Cardiac muscle cell (in vitro differentiated cells and primary cell): ENCODE data around the gene TTC12. TPM values are rescaled to one million over a fixed set of nuclear protein-coding genes. Genes with fewer than 3 reads are reported as not detected.
A peak's percentile ranks its signal among the peaks of the same experiment; 100 is the strongest.

Experiments
- DNase-seq, 2 donors: peaks; one replicate each; pipeline versions ENCODE4 v3.0.0 to v3.0.0-alpha.2; 2010 to 2017; ENCODE audit warnings: low read depth in 1 of 2, low spot score in 1 of 2
- H3K27ac ChIP-seq: fragments of 200-600 bp; sonication (generic); 2 replicates; pipeline ENCODE4 v1.5.1; 2016
- H3K27me3 ChIP-seq: fragments of 200-600 bp; sonication (generic); 2 replicates; pipeline ENCODE4 v1.6.0; 2016; ENCODE audit warnings: control low read depth
- H3K36me3 ChIP-seq: fragments of 200-600 bp; sonication (generic); 2 replicates; pipeline ENCODE4 v1.5.1; 2016; ENCODE audit warnings: control low read depth
- H3K4me1 ChIP-seq: fragments of 200-600 bp; sonication (generic); 2 replicates; pipeline ENCODE4 v1.8.1; 2017; ENCODE audit warnings: low read depth, mild to moderate bottlenecking, mixed run types
- H3K4me3 ChIP-seq: fragments of 200-600 bp; sonication (generic); 2 replicates; pipeline ENCODE4 v1.5.1; 2016; ENCODE audit warnings: mild to moderate bottlenecking
- H3K9me3 ChIP-seq: fragments of 200-600 bp; sonication (generic); 2 replicates; pipeline ENCODE4 v1.5.1; 2017; ENCODE audit warnings: low read depth, mild to moderate bottlenecking, control low read depth
- polyA plus RNA-seq: library from polyadenylated mRNA; unstranded; fragments of >200 nt; fragmentation: Nextera tagmentation; extraction: Ambion mirVana; gene quantifications from 2 replicates; pipeline ENCODE4 v1.2.1, GENCODE V29; 2016
- total RNA-seq: library from RNA; depleted of rRNA; stranded (reverse); fragments of >200 nt; gene quantifications from 2 replicates; pipeline ENCODE4 v1.2.3, GENCODE V29; 2016
- TF ChIP-seq, protein P1 (sequence below): IDR thresholded peaks from 2 replicates; pipeline ENCODE4 v1.5.1; 2012; ENCODE audit warnings: low read depth, mild to moderate bottlenecking, low read length

The TTC12 gene
- total and polyA plus RNA-seq, 2 experiments from 2014 or later, result 19.4 to 30.5 TPM

DNA sequence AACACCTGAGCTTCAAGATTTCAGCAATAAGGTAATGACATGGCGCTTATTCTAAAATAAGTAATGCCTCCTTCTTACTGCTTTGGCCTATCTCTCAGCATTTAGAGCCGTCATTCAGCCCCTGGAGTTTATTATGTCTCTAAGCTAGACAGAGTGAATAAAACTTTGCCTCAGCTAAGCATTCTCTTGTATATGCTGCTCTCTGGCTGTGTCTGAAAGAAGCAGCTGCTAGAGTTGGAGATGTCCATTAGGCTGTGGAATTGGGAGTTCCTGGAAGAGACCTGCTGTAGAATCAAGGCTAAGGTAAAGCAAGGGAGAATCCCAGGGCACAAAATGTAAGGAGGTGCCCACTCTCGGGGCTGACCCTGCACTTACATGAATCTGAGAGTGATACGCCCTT lies 35.5 kb upstream of the TTC12 start:
- TF ChIP-seq, protein P1, sequence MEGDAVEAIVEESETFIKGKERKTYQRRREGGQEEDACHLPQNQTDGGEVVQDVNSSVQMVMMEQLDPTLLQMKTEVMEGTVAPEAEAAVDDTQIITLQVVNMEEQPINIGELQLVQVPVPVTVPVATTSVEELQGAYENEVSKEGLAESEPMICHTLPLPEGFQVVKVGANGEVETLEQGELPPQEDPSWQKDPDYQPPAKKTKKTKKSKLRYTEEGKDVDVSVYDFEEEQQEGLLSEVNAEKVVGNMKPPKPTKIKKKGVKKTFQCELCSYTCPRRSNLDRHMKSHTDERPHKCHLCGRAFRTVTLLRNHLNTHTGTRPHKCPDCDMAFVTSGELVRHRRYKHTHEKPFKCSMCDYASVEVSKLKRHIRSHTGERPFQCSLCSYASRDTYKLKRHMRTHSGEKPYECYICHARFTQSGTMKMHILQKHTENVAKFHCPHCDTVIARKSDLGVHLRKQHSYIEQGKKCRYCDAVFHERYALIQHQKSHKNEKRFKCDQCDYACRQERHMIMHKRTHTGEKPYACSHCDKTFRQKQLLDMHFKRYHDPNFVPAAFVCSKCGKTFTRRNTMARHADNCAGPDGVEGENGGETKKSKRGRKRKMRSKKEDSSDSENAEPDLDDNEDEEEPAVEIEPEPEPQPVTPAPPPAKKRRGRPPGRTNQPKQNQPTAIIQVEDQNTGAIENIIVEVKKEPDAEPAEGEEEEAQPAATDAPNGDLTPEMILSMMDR, result no peak
- Histone ChIP-seq H3K27ac (no peak overlapping the region), H3K9me3 (no peaks in the 10 kb centered on the region), H3K36me3 (no peaks in the 10 kb centered on the region), H3K4me1 (no peaks in the 10 kb centered on the region), H3K4me3 (no peak overlapping the region), H3K27me3 (no peaks in the 10 kb centered on the region)
- peak in 1 of 2 donors; percentile 9 for DNase-seq

DNA sequence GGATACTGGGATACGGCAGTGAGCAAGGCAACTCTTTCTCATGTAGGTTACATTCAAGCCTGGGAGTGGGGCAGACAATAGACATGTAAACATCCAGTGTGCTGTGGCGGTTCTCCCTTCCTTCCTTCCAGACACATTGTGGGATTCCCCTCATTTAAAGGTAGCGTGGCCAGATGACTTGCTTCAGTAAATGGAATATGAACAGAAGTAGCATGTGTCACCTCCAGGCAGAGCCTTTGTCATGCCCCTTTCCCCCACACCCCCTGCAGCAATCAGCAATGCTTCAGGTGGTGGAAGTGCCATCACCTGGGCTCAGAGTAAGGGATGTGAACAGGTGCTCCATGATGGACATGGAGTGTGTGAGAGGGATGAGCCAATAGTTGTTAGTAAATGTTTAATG lies 34.8 kb upstream of the TTC12 start:
- H3K27ac ChIP-seq, result no peak overlapping the region
- H3K4me1 ChIP-seq, result no peaks in the 10 kb centered on the region
- no peak for DNase-seq
- H3K27me3 ChIP-seq, result no peaks in the 10 kb centered on the region
- no peaks in the 10 kb centered on the region for H3K36me3 ChIP-seq
- TF ChIP-seq, protein P1, result no peak
- H3K4me3 ChIP-seq, result no peak overlapping the region
- no peaks in the 10 kb centered on the region for H3K9me3 ChIP-seq

DNA sequence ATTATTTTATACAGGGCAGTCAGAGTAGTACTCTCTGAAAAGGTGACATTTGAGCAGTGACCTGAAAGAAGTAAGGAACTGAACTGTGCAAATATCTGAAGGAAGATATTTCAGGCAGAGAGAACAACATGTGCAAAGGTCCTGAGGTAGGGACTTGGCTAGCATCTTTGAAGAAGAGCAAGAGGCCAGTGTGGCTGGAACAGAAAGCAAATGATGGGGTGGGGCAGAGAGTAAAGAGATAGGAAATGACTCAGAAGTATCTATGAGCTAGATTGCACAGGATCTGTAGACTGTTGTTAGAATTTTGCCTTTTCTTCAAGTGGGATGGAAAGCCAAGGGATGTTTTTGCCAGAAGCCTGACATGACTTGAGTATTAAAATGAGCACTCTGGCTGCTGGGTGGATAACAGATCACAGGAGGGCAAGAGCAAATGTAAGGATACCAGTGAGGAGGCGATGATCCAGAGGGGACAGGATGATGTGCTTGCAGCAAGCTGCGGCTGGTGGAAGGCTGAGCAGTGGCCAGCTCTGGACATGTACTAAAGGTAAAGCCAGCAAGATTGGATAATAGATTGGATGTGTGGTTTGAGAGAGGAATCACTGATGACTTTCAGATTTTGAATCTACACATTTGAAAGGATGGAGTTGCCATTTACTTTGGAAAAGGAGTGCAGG lies 33.2 kb upstream of the TTC12 start:
- no peak for DNase-seq
- Histone ChIP-seq H3K36me3 (no peaks in the 10 kb centered on the region), H3K4me3 (no peak overlapping the region), H3K27me3 (no peaks in the 10 kb centered on the region), H3K9me3 (no peaks in the 10 kb centered on the region), H3K4me1 (no peaks in the 10 kb centered on the region), H3K27ac (no peak overlapping the region)
- TF ChIP-seq, protein P1, result no peak

DNA sequence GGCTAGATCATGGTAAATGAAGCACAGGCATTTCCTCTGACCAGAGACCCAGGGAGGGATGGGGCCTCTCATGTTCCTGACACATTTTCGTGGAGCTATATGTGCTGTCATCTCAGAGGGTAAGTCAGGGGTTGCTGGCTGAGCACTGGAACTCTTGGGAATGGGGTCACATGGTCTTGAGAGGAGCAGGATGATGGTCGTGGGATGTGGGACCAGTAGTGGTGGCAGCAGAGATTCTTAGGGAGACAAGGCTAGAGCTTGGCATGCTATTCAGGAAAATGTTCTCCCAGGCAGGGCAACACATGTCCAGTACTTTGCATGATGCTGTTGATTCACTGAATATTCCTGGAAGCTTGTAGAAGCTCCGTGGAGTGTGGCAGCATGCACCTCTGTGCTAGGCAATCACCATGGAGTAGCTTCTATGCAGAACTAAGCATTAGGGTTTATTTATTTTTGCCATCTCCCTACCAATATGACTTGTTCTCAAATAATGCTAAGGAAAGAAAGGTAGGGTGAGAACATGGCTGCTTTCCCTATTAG lies 31.4 kb upstream of the TTC12 start:
- Histone ChIP-seq H3K36me3 (no peaks in the 10 kb centered on the region), H3K27ac (no peak overlapping the region), H3K9me3 (no peaks in the 10 kb centered on the region), H3K4me3 (no peak overlapping the region), H3K4me1 (no peaks in the 10 kb centered on the region), H3K27me3 (no peaks in the 10 kb centered on the region)
- TF ChIP-seq, protein P1, result no peak
- DNase-seq, result no peak

DNA sequence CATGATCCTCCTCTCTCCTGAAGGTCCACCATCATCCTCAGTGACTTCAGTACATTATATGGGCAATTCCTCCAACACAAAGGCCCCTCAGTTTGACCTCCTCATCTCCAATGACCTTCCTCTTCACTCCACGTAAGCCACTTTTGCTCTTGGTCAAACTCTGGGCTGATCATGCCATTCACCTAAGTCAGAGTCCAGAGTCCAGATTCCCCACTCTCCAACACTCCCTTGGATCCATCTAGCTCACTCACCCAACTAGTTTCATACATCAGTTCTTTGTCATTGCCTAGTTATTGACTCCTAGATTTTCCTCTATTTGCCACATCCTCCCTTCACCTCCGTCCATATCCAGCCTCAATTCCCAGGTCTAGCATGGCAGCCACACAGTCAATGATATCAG lies 30.5 kb upstream of the TTC12 start:
- Histone ChIP-seq H3K27ac (no peak overlapping the region), H3K9me3 (no peaks in the 10 kb centered on the region), H3K27me3 (no peaks in the 10 kb centered on the region), H3K4me1 (no peaks in the 10 kb centered on the region), H3K36me3 (no peaks in the 10 kb centered on the region), H3K4me3 (no peak overlapping the region)
- DNase-seq, result no peak
- TF ChIP-seq, protein P1, result no peak
